ENCODE results near the gene GPATCH8. TPM values are rescaled to one million over a fixed set of nuclear protein-coding genes. Genes with fewer than 3 reads are reported as not detected.
"Not testable (repeated sequence)": the region's sequence is repeated elsewhere in the genome, so short reads cannot be mapped to it uniquely, and the experiment has no call there.

The GPATCH8 gene
- total RNA-seq, 1 donor from 2014 or later: 70.9 TPM

GRCh38 chr17:44523672-44523972, 20.4 kb upstream of the GPATCH8 start:
- no peak for DNase-seq (ENCODE audit: low spot score, unreplicated experiment)
- Mint-ChIP-seq H3K27me3 (peaks cover 4% of the 10 kb centered on the region), H3K36me3 (ENCODE audit: insufficient read depth) (no peaks in the 10 kb centered on the region), H3K9me3 (ENCODE audit: low read depth) (peaks cover 5% of the 10 kb centered on the region), H3K4me1 (ENCODE audit: low read depth) (no peaks in the 10 kb centered on the region), H3K27ac (no peak overlapping the region), H3K4me3 (ENCODE audit: low read depth) (no peak overlapping the region)
- TF ChIP-seq, protein P1, sequence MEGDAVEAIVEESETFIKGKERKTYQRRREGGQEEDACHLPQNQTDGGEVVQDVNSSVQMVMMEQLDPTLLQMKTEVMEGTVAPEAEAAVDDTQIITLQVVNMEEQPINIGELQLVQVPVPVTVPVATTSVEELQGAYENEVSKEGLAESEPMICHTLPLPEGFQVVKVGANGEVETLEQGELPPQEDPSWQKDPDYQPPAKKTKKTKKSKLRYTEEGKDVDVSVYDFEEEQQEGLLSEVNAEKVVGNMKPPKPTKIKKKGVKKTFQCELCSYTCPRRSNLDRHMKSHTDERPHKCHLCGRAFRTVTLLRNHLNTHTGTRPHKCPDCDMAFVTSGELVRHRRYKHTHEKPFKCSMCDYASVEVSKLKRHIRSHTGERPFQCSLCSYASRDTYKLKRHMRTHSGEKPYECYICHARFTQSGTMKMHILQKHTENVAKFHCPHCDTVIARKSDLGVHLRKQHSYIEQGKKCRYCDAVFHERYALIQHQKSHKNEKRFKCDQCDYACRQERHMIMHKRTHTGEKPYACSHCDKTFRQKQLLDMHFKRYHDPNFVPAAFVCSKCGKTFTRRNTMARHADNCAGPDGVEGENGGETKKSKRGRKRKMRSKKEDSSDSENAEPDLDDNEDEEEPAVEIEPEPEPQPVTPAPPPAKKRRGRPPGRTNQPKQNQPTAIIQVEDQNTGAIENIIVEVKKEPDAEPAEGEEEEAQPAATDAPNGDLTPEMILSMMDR (IDR thresholded peaks at IDR 0.05; ENCODE audit: unreplicated experiment): no peak

DNA sequence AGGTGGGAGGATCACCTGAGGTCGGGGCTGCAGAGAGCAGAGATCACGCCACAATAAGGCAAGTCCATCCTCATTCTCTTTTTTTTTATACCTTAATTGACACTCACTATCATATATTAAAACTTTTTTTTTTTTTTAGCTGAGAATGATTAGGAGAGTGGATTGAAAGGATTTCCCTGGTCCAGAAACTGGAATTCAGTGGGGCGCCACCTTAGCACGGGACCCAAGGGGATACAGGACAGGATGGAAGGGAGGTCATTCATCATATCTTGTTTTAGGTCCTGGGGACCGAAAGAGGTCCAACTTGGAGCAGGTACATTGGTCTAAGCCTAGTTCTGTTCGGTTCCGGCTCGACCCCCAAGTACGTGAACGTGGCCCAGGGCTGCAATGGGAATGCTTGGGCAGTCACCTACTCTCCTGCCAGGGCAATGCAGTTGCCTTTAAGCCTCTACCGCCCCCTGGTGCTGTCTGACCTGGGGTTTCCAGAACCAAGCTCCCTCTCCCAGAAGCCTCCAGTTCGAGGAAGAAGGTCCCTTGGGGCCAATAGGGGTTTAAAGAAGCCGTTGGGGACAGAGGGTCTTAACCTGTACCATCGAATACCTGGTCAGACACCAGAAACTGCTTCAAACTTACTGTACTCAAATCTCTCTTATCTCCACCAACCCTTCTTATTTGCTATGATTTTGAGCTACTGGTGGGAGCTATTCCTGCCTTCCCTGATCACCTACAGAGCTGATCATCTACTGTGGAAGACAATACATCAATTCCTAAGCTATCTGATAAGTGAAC, 19.9 kb upstream of the GPATCH8 start:
- Mint-ChIP-seq H3K36me3 (ENCODE audit: insufficient read depth) (no peaks in the 10 kb centered on the region), H3K4me1 (ENCODE audit: low read depth) (no peaks in the 10 kb centered on the region), H3K9me3 (ENCODE audit: low read depth) (peaks cover 5% of the 10 kb centered on the region), H3K27me3 (peaks cover 4% of the 10 kb centered on the region), H3K27ac (no peak overlapping the region), H3K4me3 (ENCODE audit: low read depth) (no peak overlapping the region)
- no peak for DNase-seq (ENCODE audit: low spot score, unreplicated experiment)
- TF ChIP-seq, protein P1 (IDR thresholded peaks at IDR 0.05; ENCODE audit: unreplicated experiment): peak; percentile 34

- Mint-ChIP-seq H3K27me3 (peaks cover 7% of the 10 kb centered on the region), H3K9me3 (ENCODE audit: low read depth) (no peaks in the 10 kb centered on the region), H3K4me1 (ENCODE audit: low read depth) (no peaks in the 10 kb centered on the region), H3K4me3 (ENCODE audit: low read depth) (no peak overlapping the region), H3K27ac (no peak overlapping the region), H3K36me3 (ENCODE audit: insufficient read depth) (no peaks in the 10 kb centered on the region)
- DNase-seq (ENCODE audit: low spot score, unreplicated experiment): no peak
- TF ChIP-seq, protein P1 (IDR thresholded peaks at IDR 0.05; ENCODE audit: unreplicated experiment): no peak
These were observed 14.8 kb upstream of the GPATCH8 start for GRCh38 chr17:44518032-44518431.

GRCh38 chr17:44511241-44512134, 8.3 kb upstream of the GPATCH8 start:
- not testable (repeated sequence) for H3K4me1 Mint-ChIP-seq (ENCODE audit: low read depth); DNase-seq (ENCODE audit: low spot score, unreplicated experiment); H3K9me3 Mint-ChIP-seq (ENCODE audit: low read depth); H3K36me3 Mint-ChIP-seq (ENCODE audit: insufficient read depth); H3K27me3 Mint-ChIP-seq
- peak overlapping the region; percentile 31 for H3K4me3 Mint-ChIP-seq (ENCODE audit: low read depth)
- H3K27ac Mint-ChIP-seq: peak overlapping the region; percentile 3

GRCh38 chr17:44506939-44507604, 3.9 kb upstream of the GPATCH8 start:
- H3K27ac Mint-ChIP-seq; H3K4me1 Mint-ChIP-seq (ENCODE audit: low read depth); H3K4me3 Mint-ChIP-seq (ENCODE audit: low read depth); DNase-seq (ENCODE audit: low spot score, unreplicated experiment); H3K36me3 Mint-ChIP-seq (ENCODE audit: insufficient read depth); H3K9me3 Mint-ChIP-seq (ENCODE audit: low read depth): not testable (repeated sequence)
- H3K27me3 Mint-ChIP-seq: peaks cover 15% of the 10 kb centered on the region

GRCh38 chr17:44502598-44503146, 534 bp downstream of the GPATCH8 start:
- peak; percentile 23 for DNase-seq (ENCODE audit: low spot score, unreplicated experiment)
- Mint-ChIP-seq H3K9me3 (ENCODE audit: low read depth) (no peaks in the 10 kb centered on the region), H3K4me3 (ENCODE audit: low read depth) (peak overlapping the region; percentile 99), H3K27ac (peak overlapping the region; percentile 100), H3K27me3 (peaks cover 15% of the 10 kb centered on the region), H3K4me1 (ENCODE audit: low read depth) (peaks cover 30% of the 10 kb centered on the region), H3K36me3 (ENCODE audit: insufficient read depth) (no peaks in the 10 kb centered on the region)
- TF ChIP-seq, protein P1 (IDR thresholded peaks at IDR 0.05; ENCODE audit: unreplicated experiment): no peak
